Measurements from ENCODE around the gene SORT1. TPM values are rescaled to one million over a fixed set of nuclear protein-coding genes. Genes with fewer than 3 reads are reported as not detected.

Gene SORT1
- total and polyA plus RNA-seq, 8 donors: 39.4 to 165 (median 46.7) TPM

DNA sequence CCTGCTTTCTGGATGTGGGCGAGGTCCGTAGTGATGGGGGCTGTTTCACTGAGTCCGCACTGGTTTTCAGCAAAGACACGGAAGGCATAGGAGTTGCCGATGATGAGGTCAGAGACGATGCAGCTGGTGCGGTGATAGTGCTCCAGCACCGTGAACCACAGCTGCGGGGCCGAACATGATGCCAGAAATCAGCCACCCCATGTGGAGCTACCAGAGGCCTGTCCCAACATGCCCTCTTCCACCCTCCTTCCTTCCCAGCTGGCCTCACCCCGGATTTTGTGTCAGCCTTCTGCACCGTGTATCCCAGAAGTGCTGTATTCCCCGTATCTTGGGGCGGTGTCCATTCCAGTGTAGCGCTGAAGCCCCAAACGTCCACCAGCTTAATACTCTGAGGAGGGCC, 100.9 kb downstream of the SORT1 start:
- no peaks in the 10 kb centered on the region for H3K9me3 ChIP-seq
- no peak overlapping the region for H3K27ac ChIP-seq
- ATAC-seq: no peak
- no peak for DNase-seq
- intact Hi-C loops (cut with DNase I): no loop called here
- H3K4me3 ChIP-seq: no peak overlapping the region
- H3K4me1 ChIP-seq: peaks cover 13 to 31% of the 10 kb centered on the region in 2 donors
- H3K27me3 ChIP-seq: no peaks in the 10 kb centered on the region
- no peaks in the 10 kb centered on the region for H3K36me3 ChIP-seq
- TF ChIP-seq, protein P1, sequence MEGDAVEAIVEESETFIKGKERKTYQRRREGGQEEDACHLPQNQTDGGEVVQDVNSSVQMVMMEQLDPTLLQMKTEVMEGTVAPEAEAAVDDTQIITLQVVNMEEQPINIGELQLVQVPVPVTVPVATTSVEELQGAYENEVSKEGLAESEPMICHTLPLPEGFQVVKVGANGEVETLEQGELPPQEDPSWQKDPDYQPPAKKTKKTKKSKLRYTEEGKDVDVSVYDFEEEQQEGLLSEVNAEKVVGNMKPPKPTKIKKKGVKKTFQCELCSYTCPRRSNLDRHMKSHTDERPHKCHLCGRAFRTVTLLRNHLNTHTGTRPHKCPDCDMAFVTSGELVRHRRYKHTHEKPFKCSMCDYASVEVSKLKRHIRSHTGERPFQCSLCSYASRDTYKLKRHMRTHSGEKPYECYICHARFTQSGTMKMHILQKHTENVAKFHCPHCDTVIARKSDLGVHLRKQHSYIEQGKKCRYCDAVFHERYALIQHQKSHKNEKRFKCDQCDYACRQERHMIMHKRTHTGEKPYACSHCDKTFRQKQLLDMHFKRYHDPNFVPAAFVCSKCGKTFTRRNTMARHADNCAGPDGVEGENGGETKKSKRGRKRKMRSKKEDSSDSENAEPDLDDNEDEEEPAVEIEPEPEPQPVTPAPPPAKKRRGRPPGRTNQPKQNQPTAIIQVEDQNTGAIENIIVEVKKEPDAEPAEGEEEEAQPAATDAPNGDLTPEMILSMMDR (IDR thresholded peaks at IDR 0.05): no peak

DNA sequence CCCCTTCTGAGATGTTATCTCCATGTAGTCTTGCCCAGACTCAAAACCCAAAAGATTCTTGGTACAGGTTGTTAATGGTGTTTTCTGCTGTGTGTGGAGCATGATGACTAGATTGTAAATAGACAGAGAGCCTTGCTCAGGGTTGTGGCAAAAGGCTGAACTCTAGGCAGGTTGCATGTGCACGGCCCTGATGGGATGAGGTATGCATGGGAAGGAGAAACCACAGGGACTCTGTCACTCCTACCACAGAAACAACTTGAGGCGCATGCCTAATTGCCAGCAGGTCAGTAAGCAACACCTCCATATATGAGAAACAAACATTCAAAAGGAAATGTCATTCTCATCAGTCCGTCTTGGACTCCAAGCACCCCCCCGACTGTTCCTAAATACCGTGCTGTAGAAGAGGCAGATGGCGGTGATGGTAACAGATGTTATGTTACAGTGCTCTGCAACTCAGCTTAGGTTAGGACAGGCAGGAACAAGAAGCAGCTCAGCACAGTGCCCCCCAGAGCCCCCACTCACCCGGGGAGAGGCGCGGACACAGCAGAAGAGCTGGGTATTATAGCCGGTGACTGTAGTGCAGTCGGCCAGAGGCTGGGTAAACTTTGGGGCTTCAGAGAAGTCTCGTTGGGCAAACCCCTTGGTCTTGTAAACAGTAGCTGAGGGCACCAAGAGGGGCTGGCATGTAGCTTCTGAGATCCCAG, 101.9 kb downstream of the SORT1 start:
- H3K4me3 ChIP-seq: no peak overlapping the region
- DNase-seq (no peak), ATAC-seq (no peak)
- intact Hi-C loops (cut with DNase I): no loop called here
- no peaks in the 10 kb centered on the region for H3K9me3 ChIP-seq
- H3K4me1 ChIP-seq: peaks cover 13 to 35% of the 10 kb centered on the region in 2 donors
- H3K27ac ChIP-seq: no peak overlapping the region
- TF ChIP-seq, protein P1 (IDR thresholded peaks at IDR 0.05): no peak
- H3K27me3 ChIP-seq: no peaks in the 10 kb centered on the region
- H3K36me3 ChIP-seq: no peaks in the 10 kb centered on the region

DNA sequence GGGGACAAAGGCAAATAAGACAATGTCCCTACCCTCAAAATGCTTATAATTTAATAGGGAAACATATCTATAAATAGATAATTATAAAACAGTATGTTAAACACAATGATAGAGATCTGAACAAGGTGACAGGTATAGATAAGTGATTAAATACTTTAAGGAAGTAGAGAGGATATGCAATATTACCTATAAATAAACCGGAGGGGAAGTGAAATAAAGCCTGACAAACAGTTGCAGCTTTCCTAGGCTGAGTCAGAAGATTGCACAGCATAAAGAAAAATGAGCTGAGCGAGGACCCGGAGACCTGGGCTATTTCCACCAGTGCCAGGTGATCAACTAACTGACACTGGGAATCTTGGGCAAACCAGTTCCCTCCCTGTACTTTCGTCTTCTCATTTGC, 103.2 kb downstream of the SORT1 start:
- TF ChIP-seq, protein P1 (IDR thresholded peaks at IDR 0.05): no peak
- no peak overlapping the region for H3K4me3 ChIP-seq
- H3K27ac ChIP-seq: no peak overlapping the region
- no peak for ATAC-seq
- H3K36me3 ChIP-seq: no peaks in the 10 kb centered on the region
- H3K4me1 ChIP-seq: peaks cover 6 to 29% of the 10 kb centered on the region in 2 donors
- intact Hi-C loops (cut with DNase I): no loop called here
- no peaks in the 10 kb centered on the region for H3K9me3 ChIP-seq
- DNase-seq: no peak
- no peaks in the 10 kb centered on the region for H3K27me3 ChIP-seq

DNA sequence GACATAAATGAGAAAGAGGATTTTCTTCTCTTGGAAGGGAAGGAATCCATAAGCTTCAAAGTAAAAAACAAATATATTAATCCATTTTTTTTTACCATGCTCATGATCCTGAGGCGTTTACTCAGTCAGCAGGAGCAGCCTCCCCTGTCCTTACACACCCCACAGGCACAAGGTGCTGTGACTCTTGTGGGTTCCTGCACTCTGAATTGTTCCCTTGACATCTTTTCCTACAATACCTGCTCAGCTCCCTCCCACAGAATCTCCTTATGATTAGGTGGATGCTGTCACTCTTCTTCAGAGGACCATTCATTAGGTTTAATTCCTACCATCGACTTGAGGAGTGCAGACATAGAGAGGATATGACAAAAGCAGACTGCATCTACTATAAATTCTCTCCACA, 104.7 kb downstream of the SORT1 start:
- TF ChIP-seq, protein P1 (IDR thresholded peaks at IDR 0.05): no peak
- Histone ChIP-seq H3K27ac (no peak overlapping the region), H3K27me3 (no peaks in the 10 kb centered on the region), H3K4me1 (peaks cover 0 to 18% of the 10 kb centered on the region in 2 donors), H3K9me3 (no peaks in the 10 kb centered on the region), H3K4me3 (no peak overlapping the region), H3K36me3 (no peaks in the 10 kb centered on the region)
- DNase-seq (no peak), ATAC-seq (no peak)
- intact Hi-C loops (cut with DNase I): no loop called here

DNA sequence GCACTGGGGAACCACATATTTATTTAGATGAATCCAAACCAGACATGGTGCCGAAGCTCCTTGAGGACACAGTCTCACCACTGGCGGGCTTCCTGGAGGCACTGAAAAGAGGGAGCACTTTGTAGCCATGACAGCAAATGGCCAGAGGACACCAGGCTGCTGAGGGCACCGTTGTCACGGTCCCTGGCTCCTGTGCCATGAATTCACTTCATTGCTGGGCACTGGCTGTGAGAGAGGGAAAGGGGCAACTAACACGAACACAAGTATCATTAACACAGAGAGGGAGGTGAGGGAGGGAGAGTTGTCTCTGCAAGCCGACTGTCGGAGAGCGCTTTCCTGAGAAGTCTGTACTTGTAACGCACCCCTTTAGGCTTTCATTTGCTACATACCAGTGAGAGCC, 105.4 kb downstream of the SORT1 start:
- Histone ChIP-seq H3K9me3 (no peaks in the 10 kb centered on the region), H3K4me3 (no peak overlapping the region), H3K27ac (no peak overlapping the region), H3K36me3 (no peaks in the 10 kb centered on the region), H3K27me3 (no peaks in the 10 kb centered on the region), H3K4me1 (peaks cover 0 to 18% of the 10 kb centered on the region in 2 donors)
- DNase-seq: no peak
- intact Hi-C loops (cut with DNase I): no loop called here
- ATAC-seq: no peak
- TF ChIP-seq, protein P1 (IDR thresholded peaks at IDR 0.05): no peak

Measured in left lung (tissue), 10 donors.